ENCODE results near the gene AHRR.

AHRR gene

GRCh38 chr5:431001-431710 is 109.6 kb downstream of the AHRR start:
- DNase-seq: peak; percentile 60

- no peak for DNase-seq
Measured at GRCh38 chr5:431711-432050, 110.2 kb downstream of the AHRR start.

GRCh38 chr5:432201-432927 is 110.8 kb downstream of the AHRR start:
- no peak for DNase-seq

- DNase-seq: no peak
Measured at GRCh38 chr5:432928-433791, 111.6 kb downstream of the AHRR start.

- DNase-seq: no peak
Measured at GRCh38 chr5:433836-434235, 112.3 kb downstream of the AHRR start.

GRCh38 chr5:434443-435146 is 113.1 kb downstream of the AHRR start:
- no peak for DNase-seq

GRCh38 chr5:435156-435790 is 113.8 kb downstream of the AHRR start:
- DNase-seq: no peak

GRCh38 chr5:435961-436640 is 114.6 kb downstream of the AHRR start:
- no peak for DNase-seq

- no peak for DNase-seq
Measured at GRCh38 chr5:436641-436975, 115.1 kb downstream of the AHRR start.

- no peak for DNase-seq
Measured at GRCh38 chr5:437281-437771, 115.8 kb downstream of the AHRR start.

GRCh38 chr5:438481-438981 is 117.0 kb downstream of the AHRR start:
- no peak for DNase-seq

- DNase-seq: no peak
Measured at GRCh38 chr5:439181-439580, 117.7 kb downstream of the AHRR start.

- no peak for DNase-seq
Measured at GRCh38 chr5:439636-440035, 118.1 kb downstream of the AHRR start.

- DNase-seq: no peak
Measured at GRCh38 chr5:440401-441201, 119.1 kb downstream of the AHRR start.

GRCh38 chr5:441996-442334 is 120.5 kb downstream of the AHRR start:
- DNase-seq: no peak

- DNase-seq: peak; percentile 76
Measured at GRCh38 chr5:442335-443238, 121.1 kb downstream of the AHRR start, which contains the start of gene EXOC3. Gene EXOC3, plus strand, starts transcription at chr5:443176. Its CDS starts 3,030 bp downstream, at chr5:446206.

GRCh38 chr5:443239-444151 is 122.0 kb downstream of the AHRR start:
- peak; percentile 48 for DNase-seq

- DNase-seq: no peak
Measured at GRCh38 chr5:444226-444625, 122.7 kb downstream of the AHRR start.

GRCh38 chr5:445591-445990 is 124.1 kb downstream of the AHRR start:
- no peak for DNase-seq

All from stimulated activated CD4-positive, alpha-beta T cell treated with anti-CD3 and anti-CD28 coated beads, Interleukin-4, amount 100 ng/mL, for 24 hours (primary cell).